ENCODE data around the gene PPM1N.

The PPM1N gene

GRCh38 chr19:45517641-45518468 is 19.6 kb downstream of the PPM1N start:
- no peak overlapping the region for H3K4me3 ChIP-seq (replicated peaks in 1 of 2; ENCODE audit: low read depth in 2 of 2, low read length in 2 of 2)
- DNase-seq (ENCODE audit: low read depth in 2 of 2), result no peak
- TF ChIP-seq, protein P1, sequence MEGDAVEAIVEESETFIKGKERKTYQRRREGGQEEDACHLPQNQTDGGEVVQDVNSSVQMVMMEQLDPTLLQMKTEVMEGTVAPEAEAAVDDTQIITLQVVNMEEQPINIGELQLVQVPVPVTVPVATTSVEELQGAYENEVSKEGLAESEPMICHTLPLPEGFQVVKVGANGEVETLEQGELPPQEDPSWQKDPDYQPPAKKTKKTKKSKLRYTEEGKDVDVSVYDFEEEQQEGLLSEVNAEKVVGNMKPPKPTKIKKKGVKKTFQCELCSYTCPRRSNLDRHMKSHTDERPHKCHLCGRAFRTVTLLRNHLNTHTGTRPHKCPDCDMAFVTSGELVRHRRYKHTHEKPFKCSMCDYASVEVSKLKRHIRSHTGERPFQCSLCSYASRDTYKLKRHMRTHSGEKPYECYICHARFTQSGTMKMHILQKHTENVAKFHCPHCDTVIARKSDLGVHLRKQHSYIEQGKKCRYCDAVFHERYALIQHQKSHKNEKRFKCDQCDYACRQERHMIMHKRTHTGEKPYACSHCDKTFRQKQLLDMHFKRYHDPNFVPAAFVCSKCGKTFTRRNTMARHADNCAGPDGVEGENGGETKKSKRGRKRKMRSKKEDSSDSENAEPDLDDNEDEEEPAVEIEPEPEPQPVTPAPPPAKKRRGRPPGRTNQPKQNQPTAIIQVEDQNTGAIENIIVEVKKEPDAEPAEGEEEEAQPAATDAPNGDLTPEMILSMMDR (IDR thresholded peaks at IDR 0.05; ENCODE audit: low read depth, low read length), result no peak

DNA sequence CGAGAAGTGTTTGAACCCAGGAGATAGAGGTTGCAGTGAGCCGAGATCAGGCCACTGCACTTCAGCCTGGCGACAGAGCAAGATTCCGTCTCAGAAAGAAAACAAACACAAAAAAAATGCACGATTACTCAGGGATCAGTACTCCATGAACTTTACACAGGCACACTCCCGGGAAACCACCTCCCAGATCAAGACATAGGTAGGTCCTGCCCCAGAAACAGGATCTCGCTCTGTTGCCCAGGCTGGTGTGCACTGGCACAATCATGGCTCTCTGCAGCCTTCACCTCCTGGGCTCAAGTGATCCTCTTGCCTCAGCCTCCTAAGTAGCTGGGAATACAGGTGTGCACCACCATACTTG is 20.2 kb downstream of the PPM1N start:
- H3K4me3 ChIP-seq (replicated peaks in 1 of 2; ENCODE audit: low read depth in 2 of 2, low read length in 2 of 2), result no peak overlapping the region
- DNase-seq (ENCODE audit: low read depth in 2 of 2), result no peak
- TF ChIP-seq, protein P1 (IDR thresholded peaks at IDR 0.05; ENCODE audit: low read depth, low read length), result no peak

GRCh38 chr19:45522010-45522941 is 24.0 kb downstream of the PPM1N start:
- no peak overlapping the region for H3K4me3 ChIP-seq (replicated peaks in 1 of 2; ENCODE audit: low read depth in 2 of 2, low read length in 2 of 2)
- TF ChIP-seq, protein P1 (IDR thresholded peaks at IDR 0.05; ENCODE audit: low read depth, low read length), result no peak
- no peak for DNase-seq (ENCODE audit: low read depth in 2 of 2)

GRCh38 chr19:45523642-45524256 is 25.5 kb downstream of the PPM1N start:
- no peak overlapping the region for H3K4me3 ChIP-seq (replicated peaks in 1 of 2; ENCODE audit: low read depth in 2 of 2, low read length in 2 of 2)
- TF ChIP-seq, protein P1 (IDR thresholded peaks at IDR 0.05; ENCODE audit: low read depth, low read length), result peak; percentile 89
- DNase-seq (ENCODE audit: low read depth in 2 of 2), result peak; percentile 88 to 91

GRCh38 chr19:45524575-45525129 is 26.4 kb downstream of the PPM1N start:
- TF ChIP-seq, protein P1 (IDR thresholded peaks at IDR 0.05; ENCODE audit: low read depth, low read length), result no peak
- H3K4me3 ChIP-seq (replicated peaks in 1 of 2; ENCODE audit: low read depth in 2 of 2, low read length in 2 of 2), result no peak overlapping the region
- no peak for DNase-seq (ENCODE audit: low read depth in 2 of 2)

DNA sequence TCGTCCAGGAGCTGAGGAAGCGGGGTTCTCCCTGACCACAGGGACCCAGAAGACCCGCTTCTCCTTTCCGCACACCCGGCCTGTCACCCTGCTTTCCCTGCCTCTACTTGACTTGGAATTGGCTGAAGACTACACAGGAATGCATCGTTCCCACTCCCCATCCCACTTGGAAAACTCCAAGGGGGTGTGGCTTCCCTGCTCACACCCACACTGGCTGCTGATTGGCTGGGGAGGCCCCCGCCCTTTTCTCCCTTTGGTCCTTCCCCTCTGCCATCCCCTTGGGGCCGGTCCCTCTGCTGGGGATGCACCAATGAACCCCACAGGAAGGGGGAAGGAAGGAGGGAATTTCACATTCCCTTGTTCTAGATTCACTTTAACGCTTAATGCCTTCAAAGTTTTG is 27.9 kb downstream of the PPM1N start:
- peak; percentile 71 to 72 for DNase-seq (ENCODE audit: low read depth in 2 of 2)
- no peak overlapping the region for H3K4me3 ChIP-seq (replicated peaks in 1 of 2; ENCODE audit: low read depth in 2 of 2, low read length in 2 of 2)
- TF ChIP-seq, protein P1 (IDR thresholded peaks at IDR 0.05; ENCODE audit: low read depth, low read length), result no peak

All from cardiac fibroblast (primary cell).